Measurements from ENCODE around the gene RNH1.

RNH1 gene

GRCh38 chr11:477052-477715 is 29.9 kb downstream of the RNH1 start:
- no peak for DNase-seq
- Histone ChIP-seq H4K8ac (ENCODE audit: low read depth, low read length) (no peak overlapping the region), H4K5ac (ENCODE audit: low read length) (no peak overlapping the region), H3K27me3 (ENCODE audit: insufficient read depth, low read length, poor library complexity) (no peaks in the 10 kb centered on the region), H2BK5ac (ENCODE audit: low read length) (no peak overlapping the region), H3K4ac (ENCODE audit: low read depth, low read length) (no peak overlapping the region), H3K36me3 (ENCODE audit: control insufficient read depth, insufficient read depth, low read length) (peaks cover 2% of the 10 kb centered on the region), H3K18ac (ENCODE audit: low read length) (no peak overlapping the region), H3K27ac (ENCODE audit: low read depth, low read length) (no peak overlapping the region), H3K79me1 (ENCODE audit: low read length) (peaks cover 11% of the 10 kb centered on the region), H2BK120ac (ENCODE audit: low read depth, low read length) (no peak overlapping the region), H3K56ac (ENCODE audit: low read length) (no peak overlapping the region), H3K9ac (ENCODE audit: low read length) (no peak overlapping the region), H3K4me2 (ENCODE audit: low read length) (no peak overlapping the region), H3K4me1 (ENCODE audit: control insufficient read depth, low read depth, low read length) (no peaks in the 10 kb centered on the region), H3K23ac (ENCODE audit: low read length) (no peak overlapping the region), H3K79me2 (ENCODE audit: control insufficient read depth, insufficient read depth, low read length) (peaks cover 8% of the 10 kb centered on the region), H2BK15ac (replicated peaks; ENCODE audit: low read depth) (no peak overlapping the region), H3K4me3 (ENCODE audit: low read length) (no peak overlapping the region), H2AK5ac (ENCODE audit: low read length) (no peak overlapping the region)
- WGBS (ENCODE audit: extremely low coverage, insufficient coverage, low lambda C conversion rate), result no CpG with 5 or more reads among the region's 16 CpGs

DNA sequence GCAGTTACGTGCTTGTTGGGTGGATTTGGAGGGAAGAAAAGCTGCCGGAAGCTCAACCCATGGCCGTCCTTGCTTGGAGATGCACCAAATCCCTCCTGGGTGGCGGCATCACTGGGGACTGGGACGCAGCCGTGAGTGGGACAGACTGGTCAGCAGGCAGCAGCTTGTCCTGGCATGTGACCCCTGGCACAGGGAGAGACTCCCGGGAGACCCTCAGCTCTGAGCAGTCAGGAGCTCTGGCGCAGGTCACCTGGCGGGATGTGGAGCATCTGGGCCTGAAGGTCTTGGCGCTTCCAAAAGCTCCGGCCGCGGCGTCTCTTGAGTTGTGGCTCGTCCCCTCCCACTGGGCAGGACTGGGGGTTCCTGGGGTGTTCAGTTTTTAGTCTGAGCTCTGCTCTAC is 30.6 kb downstream of the RNH1 start:
- Histone ChIP-seq H3K56ac (ENCODE audit: low read length) (no peak overlapping the region), H3K9ac (ENCODE audit: low read length) (no peak overlapping the region), H2BK15ac (replicated peaks; ENCODE audit: low read depth) (no peak overlapping the region), H3K79me1 (ENCODE audit: low read length) (peaks cover 11% of the 10 kb centered on the region), H4K5ac (ENCODE audit: low read length) (no peak overlapping the region), H3K18ac (ENCODE audit: low read length) (no peak overlapping the region), H3K4me1 (ENCODE audit: control insufficient read depth, low read depth, low read length) (no peaks in the 10 kb centered on the region), H3K27ac (ENCODE audit: low read depth, low read length) (no peak overlapping the region), H3K4me2 (ENCODE audit: low read length) (no peak overlapping the region), H3K79me2 (ENCODE audit: control insufficient read depth, insufficient read depth, low read length) (peaks cover 8% of the 10 kb centered on the region), H3K4me3 (ENCODE audit: low read length) (no peak overlapping the region), H2BK5ac (ENCODE audit: low read length) (no peak overlapping the region), H3K23ac (ENCODE audit: low read length) (no peak overlapping the region), H3K27me3 (ENCODE audit: insufficient read depth, low read length, poor library complexity) (no peaks in the 10 kb centered on the region), H4K8ac (ENCODE audit: low read depth, low read length) (no peak overlapping the region), H2BK120ac (ENCODE audit: low read depth, low read length) (no peak overlapping the region), H3K36me3 (ENCODE audit: control insufficient read depth, insufficient read depth, low read length) (peaks cover 2% of the 10 kb centered on the region), H2AK5ac (ENCODE audit: low read length) (no peak overlapping the region), H3K4ac (ENCODE audit: low read depth, low read length) (no peak overlapping the region)
- no CpG with 5 or more reads among the region's 15 CpGs for WGBS (ENCODE audit: extremely low coverage, insufficient coverage, low lambda C conversion rate)
- no peak for DNase-seq

GRCh38 chr11:475941-476340 is 31.1 kb downstream of the RNH1 start:
- Histone ChIP-seq H3K4me2 (ENCODE audit: low read length) (no peak overlapping the region), H4K8ac (ENCODE audit: low read depth, low read length) (no peak overlapping the region), H3K4me1 (ENCODE audit: control insufficient read depth, low read depth, low read length) (no peaks in the 10 kb centered on the region), H3K4ac (ENCODE audit: low read depth, low read length) (no peak overlapping the region), H3K56ac (ENCODE audit: low read length) (no peak overlapping the region), H3K9ac (ENCODE audit: low read length) (no peak overlapping the region), H3K18ac (ENCODE audit: low read length) (no peak overlapping the region), H2AK5ac (ENCODE audit: low read length) (no peak overlapping the region), H3K79me2 (ENCODE audit: control insufficient read depth, insufficient read depth, low read length) (peaks cover 8% of the 10 kb centered on the region), H3K23ac (ENCODE audit: low read length) (no peak overlapping the region), H2BK5ac (ENCODE audit: low read length) (no peak overlapping the region), H4K5ac (ENCODE audit: low read length) (no peak overlapping the region), H2BK15ac (replicated peaks; ENCODE audit: low read depth) (no peak overlapping the region), H3K36me3 (ENCODE audit: control insufficient read depth, insufficient read depth, low read length) (peaks cover 2% of the 10 kb centered on the region), H2BK120ac (ENCODE audit: low read depth, low read length) (no peak overlapping the region), H3K79me1 (ENCODE audit: low read length) (peaks cover 11% of the 10 kb centered on the region), H3K27me3 (ENCODE audit: insufficient read depth, low read length, poor library complexity) (no peaks in the 10 kb centered on the region), H3K4me3 (ENCODE audit: low read length) (no peak overlapping the region), H3K27ac (ENCODE audit: low read depth, low read length) (no peak overlapping the region)
- WGBS (ENCODE audit: extremely low coverage, insufficient coverage, low lambda C conversion rate), result no CpG with 5 or more reads among the region's 9 CpGs
- no peak for DNase-seq

GRCh38 chr11:474914-475506 is 32.0 kb downstream of the RNH1 start:
- H3K4me1 ChIP-seq (ENCODE audit: control insufficient read depth, low read depth, low read length), result no peaks in the 10 kb centered on the region
- H3K27ac ChIP-seq (ENCODE audit: low read depth, low read length), result no peak overlapping the region
- no CpG with 5 or more reads among the region's 48 CpGs for WGBS (ENCODE audit: extremely low coverage, insufficient coverage, low lambda C conversion rate)
- no peak overlapping the region for H2AK5ac ChIP-seq (ENCODE audit: low read length)
- DNase-seq, result no peak
- no peak overlapping the region for H2BK15ac ChIP-seq (replicated peaks; ENCODE audit: low read depth)
- peaks cover 2% of the 10 kb centered on the region for H3K36me3 ChIP-seq (ENCODE audit: control insufficient read depth, insufficient read depth, low read length)
- H3K4me3 ChIP-seq (ENCODE audit: low read length), result no peak overlapping the region
- H3K27me3 ChIP-seq (ENCODE audit: insufficient read depth, low read length, poor library complexity), result no peaks in the 10 kb centered on the region
- peaks cover 13% of the 10 kb centered on the region for H3K79me1 ChIP-seq (ENCODE audit: low read length)
- no peak overlapping the region for H4K8ac ChIP-seq (ENCODE audit: low read depth, low read length)
- no peak overlapping the region for H3K9ac ChIP-seq (ENCODE audit: low read length)
- peak overlapping the region; percentile 66 for H3K23ac ChIP-seq (ENCODE audit: low read length)
- no peak overlapping the region for H3K18ac ChIP-seq (ENCODE audit: low read length)
- no peak overlapping the region for H3K4me2 ChIP-seq (ENCODE audit: low read length)
- no peak overlapping the region for H3K56ac ChIP-seq (ENCODE audit: low read length)
- no peak overlapping the region for H3K4ac ChIP-seq (ENCODE audit: low read depth, low read length)
- H2BK120ac ChIP-seq (ENCODE audit: low read depth, low read length), result no peak overlapping the region
- H2BK5ac ChIP-seq (ENCODE audit: low read length), result no peak overlapping the region
- H3K79me2 ChIP-seq (ENCODE audit: control insufficient read depth, insufficient read depth, low read length), result peaks cover 11% of the 10 kb centered on the region
- H4K5ac ChIP-seq (ENCODE audit: low read length), result no peak overlapping the region

- WGBS (ENCODE audit: extremely low coverage, insufficient coverage, low lambda C conversion rate), result no CpG with 5 or more reads among the region's 22 CpGs
- H2BK5ac ChIP-seq (ENCODE audit: low read length), result no peak overlapping the region
- H3K27ac ChIP-seq (ENCODE audit: low read depth, low read length), result no peak overlapping the region
Measured at GRCh38 chr11:473962-474785, 32.9 kb downstream of the RNH1 start.

More at GRCh38 chr11:473962-474785, 32.9 kb downstream of the RNH1 start:
- no peak for DNase-seq
- H3K27me3 ChIP-seq (ENCODE audit: insufficient read depth, low read length, poor library complexity), result no peaks in the 10 kb centered on the region
- no peak overlapping the region for H3K4ac ChIP-seq (ENCODE audit: low read depth, low read length)
- H3K23ac ChIP-seq (ENCODE audit: low read length), result no peak overlapping the region
- peaks cover 2% of the 10 kb centered on the region for H3K36me3 ChIP-seq (ENCODE audit: control insufficient read depth, insufficient read depth, low read length)
- H3K4me2 ChIP-seq (ENCODE audit: low read length), result no peak overlapping the region
- H3K56ac ChIP-seq (ENCODE audit: low read length), result peak overlapping the region; percentile 60
- H2BK15ac ChIP-seq (replicated peaks; ENCODE audit: low read depth), result no peak overlapping the region
- H4K8ac ChIP-seq (ENCODE audit: low read depth, low read length), result no peak overlapping the region
- no peak overlapping the region for H3K4me3 ChIP-seq (ENCODE audit: low read length)
- no peak overlapping the region for H2BK120ac ChIP-seq (ENCODE audit: low read depth, low read length)
- no peak overlapping the region for H3K18ac ChIP-seq (ENCODE audit: low read length)
- H3K4me1 ChIP-seq (ENCODE audit: control insufficient read depth, low read depth, low read length), result peaks cover 4% of the 10 kb centered on the region
- H3K9ac ChIP-seq (ENCODE audit: low read length), result no peak overlapping the region
- no peak overlapping the region for H2AK5ac ChIP-seq (ENCODE audit: low read length)
- H3K79me2 ChIP-seq (ENCODE audit: control insufficient read depth, insufficient read depth, low read length), result peaks cover 12% of the 10 kb centered on the region
- peaks cover 14% of the 10 kb centered on the region for H3K79me1 ChIP-seq (ENCODE audit: low read length)
- H4K5ac ChIP-seq (ENCODE audit: low read length), result no peak overlapping the region
